ENCODE measurements around the gene SRGN. TPM values are rescaled to one million over a fixed set of nuclear protein-coding genes. Genes with fewer than 3 reads are reported as not detected.

SRGN gene
- total RNA-seq, 1 experiment from 2014 or later: 8.5 TPM

DNA sequence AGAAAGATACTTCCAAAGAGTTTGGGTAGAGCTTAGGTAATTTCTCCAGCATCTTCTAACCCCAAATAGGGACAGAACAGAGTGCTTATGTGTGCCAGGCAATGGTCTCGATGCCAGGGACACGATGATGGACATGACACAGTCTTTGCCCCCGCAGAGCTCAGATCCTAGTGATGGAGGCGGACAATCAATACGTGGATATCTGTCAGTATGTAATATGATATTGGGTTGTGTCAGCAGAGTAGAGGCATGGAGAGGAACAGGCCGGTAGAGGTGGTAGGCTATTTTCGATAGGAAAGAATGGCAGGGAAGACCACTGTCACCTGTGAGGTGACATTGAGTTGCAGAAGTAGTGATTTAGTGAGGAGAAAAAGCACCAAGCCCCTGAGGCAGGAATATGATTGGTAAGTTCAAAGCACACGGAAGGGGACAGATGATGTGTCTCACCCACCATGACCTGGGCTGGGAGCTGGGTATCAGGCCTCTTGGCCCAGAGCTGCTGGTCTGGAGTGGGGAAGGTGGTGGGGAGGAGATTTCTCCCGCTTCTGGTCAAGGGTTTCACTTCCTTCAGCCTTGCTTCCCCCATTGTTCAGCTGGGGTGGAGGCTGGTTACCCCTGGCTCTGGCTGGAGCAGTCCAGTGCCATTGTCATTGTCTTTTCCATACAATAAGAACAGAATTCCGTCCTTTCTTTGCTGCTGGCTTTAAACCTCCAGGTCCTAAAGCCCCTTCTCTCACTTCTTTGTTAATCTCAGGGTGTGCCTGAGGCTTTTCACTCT lies 36.0 kb upstream of the SRGN start:
- ChIA-PET POLR2A (no interaction called here), CTCF (no interaction called here)
- BruUV-seq (replicated peaks): no TSS peak
- DNase-seq (ENCODE audit: low read depth, low spot score) (no peak), ATAC-seq (no peak)
- Histone ChIP-seq H3K4me1 (ENCODE audit: control insufficient read depth, insufficient read depth, low read length) (no peaks in the 10 kb centered on the region), H3K27me3 (ENCODE audit: control insufficient read depth, insufficient read depth, low read length) (no peaks in the 10 kb centered on the region), H3K27ac (ENCODE audit: low read length) (no peak overlapping the region), H3K4me3 (ENCODE audit: low read depth in 2 of 2, low read length in 2 of 2) (no peak overlapping the region), H3K36me3 (ENCODE audit: control insufficient read depth, insufficient read depth, low read length) (no peaks in the 10 kb centered on the region), H3K9me3 (ENCODE audit: control insufficient read depth, insufficient read depth, low read depth, low read length) (no peaks in the 10 kb centered on the region)
- in situ Hi-C loops (cut with HindIII; ENCODE audit: low pct_unique_long_range_greater_than_20kb, low sequenced_read_pairs): no loop called here
- no peak for TF ChIP-seq POLR2AphosphoS5 (IDR thresholded peaks at IDR 0.05; ENCODE audit: low read depth, low read length)
- TF ChIP-seq, protein P1, sequence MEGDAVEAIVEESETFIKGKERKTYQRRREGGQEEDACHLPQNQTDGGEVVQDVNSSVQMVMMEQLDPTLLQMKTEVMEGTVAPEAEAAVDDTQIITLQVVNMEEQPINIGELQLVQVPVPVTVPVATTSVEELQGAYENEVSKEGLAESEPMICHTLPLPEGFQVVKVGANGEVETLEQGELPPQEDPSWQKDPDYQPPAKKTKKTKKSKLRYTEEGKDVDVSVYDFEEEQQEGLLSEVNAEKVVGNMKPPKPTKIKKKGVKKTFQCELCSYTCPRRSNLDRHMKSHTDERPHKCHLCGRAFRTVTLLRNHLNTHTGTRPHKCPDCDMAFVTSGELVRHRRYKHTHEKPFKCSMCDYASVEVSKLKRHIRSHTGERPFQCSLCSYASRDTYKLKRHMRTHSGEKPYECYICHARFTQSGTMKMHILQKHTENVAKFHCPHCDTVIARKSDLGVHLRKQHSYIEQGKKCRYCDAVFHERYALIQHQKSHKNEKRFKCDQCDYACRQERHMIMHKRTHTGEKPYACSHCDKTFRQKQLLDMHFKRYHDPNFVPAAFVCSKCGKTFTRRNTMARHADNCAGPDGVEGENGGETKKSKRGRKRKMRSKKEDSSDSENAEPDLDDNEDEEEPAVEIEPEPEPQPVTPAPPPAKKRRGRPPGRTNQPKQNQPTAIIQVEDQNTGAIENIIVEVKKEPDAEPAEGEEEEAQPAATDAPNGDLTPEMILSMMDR (IDR thresholded peaks at IDR 0.05): no peak
- TF ChIP-seq, protein P2, sequence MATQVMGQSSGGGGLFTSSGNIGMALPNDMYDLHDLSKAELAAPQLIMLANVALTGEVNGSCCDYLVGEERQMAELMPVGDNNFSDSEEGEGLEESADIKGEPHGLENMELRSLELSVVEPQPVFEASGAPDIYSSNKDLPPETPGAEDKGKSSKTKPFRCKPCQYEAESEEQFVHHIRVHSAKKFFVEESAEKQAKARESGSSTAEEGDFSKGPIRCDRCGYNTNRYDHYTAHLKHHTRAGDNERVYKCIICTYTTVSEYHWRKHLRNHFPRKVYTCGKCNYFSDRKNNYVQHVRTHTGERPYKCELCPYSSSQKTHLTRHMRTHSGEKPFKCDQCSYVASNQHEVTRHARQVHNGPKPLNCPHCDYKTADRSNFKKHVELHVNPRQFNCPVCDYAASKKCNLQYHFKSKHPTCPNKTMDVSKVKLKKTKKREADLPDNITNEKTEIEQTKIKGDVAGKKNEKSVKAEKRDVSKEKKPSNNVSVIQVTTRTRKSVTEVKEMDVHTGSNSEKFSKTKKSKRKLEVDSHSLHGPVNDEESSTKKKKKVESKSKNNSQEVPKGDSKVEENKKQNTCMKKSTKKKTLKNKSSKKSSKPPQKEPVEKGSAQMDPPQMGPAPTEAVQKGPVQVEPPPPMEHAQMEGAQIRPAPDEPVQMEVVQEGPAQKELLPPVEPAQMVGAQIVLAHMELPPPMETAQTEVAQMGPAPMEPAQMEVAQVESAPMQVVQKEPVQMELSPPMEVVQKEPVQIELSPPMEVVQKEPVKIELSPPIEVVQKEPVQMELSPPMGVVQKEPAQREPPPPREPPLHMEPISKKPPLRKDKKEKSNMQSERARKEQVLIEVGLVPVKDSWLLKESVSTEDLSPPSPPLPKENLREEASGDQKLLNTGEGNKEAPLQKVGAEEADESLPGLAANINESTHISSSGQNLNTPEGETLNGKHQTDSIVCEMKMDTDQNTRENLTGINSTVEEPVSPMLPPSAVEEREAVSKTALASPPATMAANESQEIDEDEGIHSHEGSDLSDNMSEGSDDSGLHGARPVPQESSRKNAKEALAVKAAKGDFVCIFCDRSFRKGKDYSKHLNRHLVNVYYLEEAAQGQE (IDR thresholded peaks at IDR 0.05; ENCODE audit: insufficient read depth in 1 of 2, low read depth in 2 of 2, low read length in 1 of 2): no peak
- no peak for TF ChIP-seq TCF7L2 (IDR thresholded peaks at IDR 0.05; ENCODE audit: low read depth, low read length)
- no peak for TF ChIP-seq SIN3A (IDR thresholded peaks at IDR 0.05; ENCODE audit: borderline replicate concordance, insufficient read depth, low read depth, low read length)
- intact Hi-C loops (cut with micrococcal nuclease; ENCODE audit: unreplicated experiment): no loop called here

DNA sequence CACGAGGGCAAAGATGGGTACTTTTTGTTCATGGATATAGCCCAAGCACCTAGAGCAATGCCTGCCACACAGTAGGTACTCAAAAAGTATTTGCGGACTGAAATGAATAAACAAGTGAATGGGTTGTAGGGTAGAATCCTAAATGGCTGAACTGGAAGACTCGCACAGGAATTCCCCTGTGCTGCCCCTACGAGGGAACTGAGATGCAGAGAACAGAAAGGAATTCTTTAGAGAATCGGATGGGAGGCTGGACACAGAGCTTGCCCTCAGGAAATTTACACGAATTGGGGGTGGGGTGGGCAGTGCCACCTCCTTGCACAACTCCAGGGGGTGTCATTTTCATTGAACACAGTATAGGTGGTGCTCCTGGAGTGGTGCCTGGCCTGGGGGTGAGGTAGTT lies 35.2 kb upstream of the SRGN start:
- H3K27ac ChIP-seq (ENCODE audit: low read length): no peak overlapping the region
- POLR2A ChIA-PET: no interaction called here
- TF ChIP-seq, protein P1 (IDR thresholded peaks at IDR 0.05): no peak
- no peak for TF ChIP-seq POLR2AphosphoS5 (IDR thresholded peaks at IDR 0.05; ENCODE audit: low read depth, low read length)
- no peak for TF ChIP-seq TCF7L2 (IDR thresholded peaks at IDR 0.05; ENCODE audit: low read depth, low read length)
- TF ChIP-seq, protein P2 (IDR thresholded peaks at IDR 0.05; ENCODE audit: insufficient read depth in 1 of 2, low read depth in 2 of 2, low read length in 1 of 2): no peak
- TF ChIP-seq SIN3A (IDR thresholded peaks at IDR 0.05; ENCODE audit: borderline replicate concordance, insufficient read depth, low read depth, low read length): no peak
- ATAC-seq (no peak), DNase-seq (ENCODE audit: low read depth, low spot score) (no peak)
- in situ Hi-C loops (cut with HindIII; ENCODE audit: low pct_unique_long_range_greater_than_20kb, low sequenced_read_pairs): no loop called here
- no peaks in the 10 kb centered on the region for H3K27me3 ChIP-seq (ENCODE audit: control insufficient read depth, insufficient read depth, low read length)
- no peaks in the 10 kb centered on the region for H3K9me3 ChIP-seq (ENCODE audit: control insufficient read depth, insufficient read depth, low read depth, low read length)
- CTCF ChIA-PET: no interaction called here
- intact Hi-C loops (cut with micrococcal nuclease; ENCODE audit: unreplicated experiment): no loop called here
- H3K36me3 ChIP-seq (ENCODE audit: control insufficient read depth, insufficient read depth, low read length): no peaks in the 10 kb centered on the region
- H3K4me1 ChIP-seq (ENCODE audit: control insufficient read depth, insufficient read depth, low read length): no peaks in the 10 kb centered on the region
- BruUV-seq (replicated peaks): no TSS peak
- no peak overlapping the region for H3K4me3 ChIP-seq (ENCODE audit: low read depth in 2 of 2, low read length in 2 of 2)
